GM12874 (cell line): ENCODE data around the gene KIFAP3.

ENCODE experiments used
- TF ChIP-seq, protein P1 (sequence below): IDR thresholded peaks from 2 replicates; pipeline ENCODE4 v1.5.1; 2011; ENCODE audit warnings: low read depth, mild to moderate bottlenecking, control low read depth, low read length, moderate library complexity; ENCODE audit not compliant: insufficient read depth

Gene KIFAP3

DNA sequence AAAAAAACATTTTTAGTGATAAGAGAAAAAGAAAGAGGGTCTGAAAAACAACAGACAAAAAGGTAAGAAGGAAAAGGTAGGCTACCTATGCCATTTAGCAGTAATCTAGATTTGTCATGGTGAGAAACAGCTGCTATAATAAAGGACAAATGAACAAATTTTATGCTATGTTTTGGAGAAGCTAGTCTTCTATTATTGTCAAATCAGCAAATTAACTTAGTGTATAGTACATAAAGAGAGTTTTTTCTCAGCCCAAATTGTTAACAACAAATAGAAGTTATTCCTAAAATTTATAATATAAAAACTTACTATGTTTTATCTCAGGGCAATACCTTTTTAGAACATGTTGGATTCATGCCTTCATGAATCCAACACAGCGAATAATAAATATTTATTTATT, 88.7 kb downstream of the KIFAP3 start:
- TF ChIP-seq, protein P1, sequence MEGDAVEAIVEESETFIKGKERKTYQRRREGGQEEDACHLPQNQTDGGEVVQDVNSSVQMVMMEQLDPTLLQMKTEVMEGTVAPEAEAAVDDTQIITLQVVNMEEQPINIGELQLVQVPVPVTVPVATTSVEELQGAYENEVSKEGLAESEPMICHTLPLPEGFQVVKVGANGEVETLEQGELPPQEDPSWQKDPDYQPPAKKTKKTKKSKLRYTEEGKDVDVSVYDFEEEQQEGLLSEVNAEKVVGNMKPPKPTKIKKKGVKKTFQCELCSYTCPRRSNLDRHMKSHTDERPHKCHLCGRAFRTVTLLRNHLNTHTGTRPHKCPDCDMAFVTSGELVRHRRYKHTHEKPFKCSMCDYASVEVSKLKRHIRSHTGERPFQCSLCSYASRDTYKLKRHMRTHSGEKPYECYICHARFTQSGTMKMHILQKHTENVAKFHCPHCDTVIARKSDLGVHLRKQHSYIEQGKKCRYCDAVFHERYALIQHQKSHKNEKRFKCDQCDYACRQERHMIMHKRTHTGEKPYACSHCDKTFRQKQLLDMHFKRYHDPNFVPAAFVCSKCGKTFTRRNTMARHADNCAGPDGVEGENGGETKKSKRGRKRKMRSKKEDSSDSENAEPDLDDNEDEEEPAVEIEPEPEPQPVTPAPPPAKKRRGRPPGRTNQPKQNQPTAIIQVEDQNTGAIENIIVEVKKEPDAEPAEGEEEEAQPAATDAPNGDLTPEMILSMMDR: no peak

DNA sequence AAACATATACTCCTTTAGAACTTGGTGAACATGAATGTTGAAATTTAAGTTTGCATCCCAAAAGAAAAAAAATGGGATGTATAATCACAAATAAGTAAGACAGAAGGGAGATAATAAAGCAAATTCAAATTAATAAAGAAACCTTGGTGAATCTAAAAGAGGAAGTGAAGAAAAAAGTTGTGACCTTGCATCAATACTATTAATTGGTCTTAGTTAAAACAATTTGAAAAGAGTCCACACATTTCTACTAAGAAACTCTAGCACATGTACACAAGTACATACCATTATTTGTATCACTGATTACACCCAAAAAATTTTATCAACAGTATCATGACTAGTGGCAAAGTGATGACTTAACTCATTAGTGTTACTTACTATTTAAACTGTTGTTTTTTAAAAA, 100.4 kb downstream of the KIFAP3 start:
- TF ChIP-seq, protein P1: no peak

DNA sequence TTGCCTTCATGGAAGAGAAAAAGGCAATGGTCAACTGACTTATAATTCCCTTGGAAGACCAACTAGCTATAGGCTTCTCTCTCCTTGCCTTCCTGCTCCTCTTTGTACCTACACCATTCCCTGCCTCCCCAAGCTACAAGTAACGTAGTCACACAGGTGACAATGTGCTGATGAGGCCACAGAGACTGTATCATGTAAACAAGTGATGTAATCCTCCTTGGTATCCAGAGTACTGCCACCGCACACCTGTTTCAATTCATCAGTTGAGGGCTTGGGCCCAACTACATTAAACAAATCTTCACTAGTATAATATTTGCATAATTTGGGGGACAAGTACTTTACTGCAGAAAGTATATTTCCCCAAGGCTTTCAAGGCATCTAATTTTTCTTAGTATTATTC, 104.4 kb downstream of the KIFAP3 start:
- TF ChIP-seq, protein P1: no peak

DNA sequence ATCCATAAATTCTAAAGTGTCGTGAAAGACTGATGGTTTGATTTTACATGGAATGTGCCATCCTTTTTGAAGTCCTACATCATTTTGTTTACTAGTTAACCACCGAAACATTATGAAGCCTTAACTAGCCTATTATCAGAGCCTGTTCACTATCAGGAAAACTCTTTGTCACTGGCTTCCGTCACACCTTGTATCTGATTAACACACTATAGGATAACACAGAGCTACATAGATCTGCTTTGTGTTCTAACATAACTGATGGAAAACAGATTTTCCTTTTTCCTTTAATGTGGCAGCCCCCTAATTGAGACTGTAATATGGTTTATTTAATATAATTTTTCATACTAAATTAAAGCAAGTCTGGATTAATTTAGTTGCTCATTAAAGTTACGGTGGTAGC, 106.3 kb downstream of the KIFAP3 start:
- TF ChIP-seq, protein P1: no peak

DNA sequence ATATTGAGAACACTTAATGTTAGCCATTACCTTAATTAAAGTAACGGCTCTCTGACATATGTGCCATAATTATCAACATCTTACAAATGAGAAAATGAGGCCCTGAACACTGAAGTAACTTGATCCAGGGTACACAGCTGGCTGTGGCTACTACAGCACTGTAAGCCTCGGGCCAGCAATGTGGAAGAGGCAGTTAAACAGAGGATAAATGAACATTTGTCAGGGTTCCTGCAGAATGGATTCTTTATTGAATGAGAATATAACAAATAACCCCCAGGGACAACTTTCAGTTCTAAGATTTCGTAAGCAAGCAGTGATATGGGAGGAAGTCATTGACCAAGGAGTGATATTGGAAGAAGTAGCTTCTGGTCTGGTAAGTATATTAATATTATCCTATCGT, 110.3 kb downstream of the KIFAP3 start:
- TF ChIP-seq, protein P1: no peak

DNA sequence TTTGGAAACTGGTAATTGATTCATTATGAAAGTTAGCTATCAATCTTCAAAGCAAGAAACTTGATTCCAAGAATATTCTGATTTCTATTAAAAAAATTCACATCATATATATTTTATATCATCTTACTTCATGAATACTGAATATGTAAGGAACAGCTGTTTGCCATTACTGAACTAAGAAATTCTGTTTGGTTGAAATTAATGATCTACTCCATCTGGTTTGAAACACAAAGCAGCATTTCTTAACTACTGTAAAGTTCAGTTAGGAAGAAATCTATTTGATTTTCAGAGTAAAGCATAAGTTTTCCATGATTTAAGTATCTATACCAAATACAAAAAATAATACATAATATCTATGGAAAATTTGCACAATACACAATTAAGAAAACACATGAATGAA, 114.8 kb downstream of the KIFAP3 start:
- TF ChIP-seq, protein P1: no peak

DNA sequence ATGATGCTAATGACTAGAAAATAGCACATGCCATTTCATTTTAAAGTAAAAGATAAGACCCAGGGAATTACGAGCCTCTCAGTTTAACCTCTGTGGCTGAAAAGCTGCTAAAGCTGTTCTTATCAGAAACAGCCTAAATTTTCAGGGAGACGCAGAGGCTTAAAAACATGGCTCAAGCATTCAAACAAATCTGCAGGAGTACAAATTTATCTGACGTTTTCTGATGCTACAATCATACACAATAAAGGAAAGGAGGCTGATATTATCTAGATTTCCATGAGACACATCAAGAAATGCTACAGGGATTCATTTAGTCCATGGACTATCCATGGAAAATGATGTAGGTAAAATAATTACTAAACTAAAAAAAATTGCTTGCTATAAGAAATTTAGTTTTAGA, 115.5 kb downstream of the KIFAP3 start:
- TF ChIP-seq, protein P1: no peak

DNA sequence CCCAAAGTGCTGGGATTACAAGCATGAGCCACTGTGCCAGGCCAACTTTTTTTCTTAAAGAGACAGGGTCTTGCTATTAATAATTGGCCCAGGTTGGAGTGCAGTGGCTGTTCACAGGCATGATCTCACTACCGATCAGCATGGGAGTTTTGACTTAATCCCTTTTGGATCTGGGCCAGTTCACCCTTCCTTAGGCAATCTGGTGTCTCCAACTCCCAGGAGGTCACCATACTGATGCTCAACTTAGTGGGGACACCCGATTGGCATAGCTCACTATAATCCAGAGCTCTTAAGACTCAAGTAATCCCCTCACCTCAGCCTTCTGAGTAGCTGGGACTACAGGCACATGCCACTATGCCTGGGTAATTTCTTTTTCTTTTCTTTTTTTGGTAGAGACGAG, 116.6 kb downstream of the KIFAP3 start:
- TF ChIP-seq, protein P1: no peak
